CD4-positive, alpha-beta T cell treated with Interleukin-1 beta for 1 hour (primary cell): Measurements from ENCODE around the gene IL13.
"Not testable (repeated sequence)": the region's sequence is repeated elsewhere in the genome, so short reads cannot be mapped to it uniquely, and the experiment has no call there.

Experiments
- DNase-seq, 2 donors: peaks; one replicate each; pipeline ENCODE4 v3.0.0-alpha.2; 2020 to 2022

The IL13 gene

DNA sequence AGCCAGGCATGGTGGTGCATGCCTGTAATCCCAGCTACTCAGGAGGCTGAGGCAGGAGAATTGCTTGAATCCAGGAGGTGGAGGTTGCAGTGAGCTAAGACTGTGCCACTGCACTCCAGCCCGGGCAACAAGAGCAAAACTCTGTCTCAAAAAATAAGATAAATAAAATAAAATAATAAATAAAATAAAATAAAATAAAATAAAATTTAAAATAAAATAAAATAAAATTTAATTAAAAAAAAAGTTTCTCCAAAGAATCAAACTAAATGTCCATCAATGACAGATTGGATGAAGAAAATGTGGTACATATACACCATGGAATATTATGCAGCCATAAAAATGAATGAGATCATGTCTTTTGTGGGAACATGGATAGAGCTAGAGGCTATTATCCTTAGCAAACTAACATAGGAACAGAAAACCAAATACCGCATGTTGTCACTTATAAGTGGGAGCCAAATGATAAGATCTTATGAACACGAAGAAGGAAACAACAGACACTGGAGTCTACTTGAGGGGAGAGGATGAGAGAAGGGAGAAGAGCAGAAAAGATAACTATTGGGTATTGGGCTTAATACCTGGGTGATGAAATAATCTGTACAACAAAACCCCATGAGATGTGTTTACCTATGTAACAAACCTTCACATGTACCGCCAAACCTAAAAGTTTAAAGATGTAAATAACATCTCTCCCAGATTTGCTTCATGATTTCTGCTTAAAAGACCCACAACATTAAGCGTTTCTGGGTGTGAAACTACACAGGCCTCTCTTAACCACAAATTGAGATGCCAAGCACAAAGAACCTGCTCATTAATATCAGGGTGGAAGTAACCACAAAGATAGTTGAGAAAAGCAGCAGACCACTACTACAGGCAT is 34.0 kb downstream of the IL13 start:
- DNase-seq, result not testable (repeated sequence)

GRCh38 chr5:132692632-132692967 is 34.6 kb downstream of the IL13 start:
- DNase-seq, result no peak

DNA sequence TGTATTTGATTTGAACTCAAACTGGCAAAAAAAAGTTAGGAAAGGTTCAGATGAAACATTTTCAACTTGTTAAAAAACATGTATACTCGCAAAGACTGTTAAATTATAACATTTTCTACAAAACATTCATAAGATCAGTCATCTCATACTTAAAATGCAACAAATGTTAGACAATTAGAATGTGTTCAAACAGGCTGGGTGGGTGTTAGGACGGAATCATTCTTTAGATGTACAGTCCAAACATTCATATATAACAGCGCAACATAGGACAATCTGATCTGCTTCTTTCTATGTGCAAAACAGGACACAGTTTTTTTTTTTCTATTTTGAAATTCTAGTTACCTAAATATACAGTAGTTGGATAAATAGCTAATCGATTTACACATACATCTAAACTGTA is 38.0 kb downstream of the IL13 start:
- DNase-seq, result no peak

DNA sequence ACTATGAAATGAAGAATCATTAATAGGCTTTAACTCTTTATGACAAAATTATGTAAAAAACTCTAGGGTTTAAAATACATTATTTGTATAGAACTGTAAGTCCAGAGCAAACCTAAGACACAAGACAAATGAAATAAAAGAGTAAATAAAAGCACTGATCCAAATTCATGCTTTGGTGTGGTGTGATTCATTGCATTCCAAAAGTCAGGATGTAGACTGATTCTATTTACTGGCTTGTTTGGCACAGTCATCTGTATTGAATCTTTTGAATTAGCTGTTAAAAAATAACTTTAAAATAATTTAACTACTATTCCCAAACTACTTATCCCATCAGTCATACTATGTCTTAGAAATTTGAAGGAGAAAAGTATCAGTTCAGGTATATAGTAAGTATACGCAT is 46.9 kb downstream of the IL13 start:
- no peak for DNase-seq

DNA sequence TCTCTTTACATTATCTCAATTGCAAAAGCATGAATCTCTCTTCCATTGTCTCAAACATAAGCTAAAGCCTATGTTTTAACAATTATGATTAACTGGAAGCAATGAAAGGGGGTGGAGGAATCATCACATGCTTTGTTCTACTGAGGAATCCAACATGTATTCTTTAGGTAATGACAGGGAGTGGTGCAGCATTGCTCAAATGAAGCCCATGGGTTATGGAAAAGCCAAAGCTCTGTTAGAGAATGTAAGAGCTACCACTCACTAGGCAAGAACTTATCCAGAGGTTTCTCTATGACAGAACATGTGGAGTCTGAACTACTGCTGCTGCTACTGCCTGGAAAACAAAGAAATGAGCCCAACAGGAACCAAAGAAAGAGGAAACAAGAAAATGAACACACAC is 50.7 kb downstream of the IL13 start:
- DNase-seq, result no peak
